Stimulated activated CD4-positive, alpha-beta T cell treated with anti-CD3 and anti-CD28 coated beads, Interleukin-4, amount 100 ng/mL, for 1 hour (primary cell): ENCODE data around the gene OR10A5.
"Not testable (repeated sequence)": the region's sequence is repeated elsewhere in the genome, so short reads cannot be mapped to it uniquely, and the experiment has no call there.

Source experiments
- DNase-seq: peaks from one replicate; pipeline ENCODE4 v3.0.0-alpha.2; 2020

Gene OR10A5, protein sequence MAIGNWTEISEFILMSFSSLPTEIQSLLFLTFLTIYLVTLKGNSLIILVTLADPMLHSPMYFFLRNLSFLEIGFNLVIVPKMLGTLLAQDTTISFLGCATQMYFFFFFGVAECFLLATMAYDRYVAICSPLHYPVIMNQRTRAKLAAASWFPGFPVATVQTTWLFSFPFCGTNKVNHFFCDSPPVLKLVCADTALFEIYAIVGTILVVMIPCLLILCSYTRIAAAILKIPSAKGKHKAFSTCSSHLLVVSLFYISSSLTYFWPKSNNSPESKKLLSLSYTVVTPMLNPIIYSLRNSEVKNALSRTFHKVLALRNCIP

DNA sequence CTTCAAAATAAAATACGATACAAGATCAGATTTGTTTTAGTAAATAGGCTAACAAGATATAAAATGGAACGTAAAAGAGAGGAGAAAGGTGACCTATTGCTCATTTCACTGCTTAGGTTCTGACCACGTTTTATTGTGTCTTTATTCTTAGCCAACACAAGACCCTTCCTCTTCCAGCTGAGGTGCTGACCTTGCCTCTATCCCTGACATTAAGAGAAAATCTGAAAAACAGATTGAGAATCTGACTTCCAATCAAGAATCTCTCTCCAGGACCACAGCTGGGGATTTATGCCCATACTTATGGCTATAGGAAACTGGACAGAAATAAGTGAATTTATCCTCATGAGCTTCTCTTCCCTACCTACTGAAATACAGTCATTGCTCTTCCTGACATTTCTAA lies at the start of gene OR10A5:
Gene OR10A5 (plus strand): TSS at position 301 of the 400 bp plus-strand sequence. CDS start 0 bp downstream, at position 301.
- no peak for DNase-seq

DNA sequence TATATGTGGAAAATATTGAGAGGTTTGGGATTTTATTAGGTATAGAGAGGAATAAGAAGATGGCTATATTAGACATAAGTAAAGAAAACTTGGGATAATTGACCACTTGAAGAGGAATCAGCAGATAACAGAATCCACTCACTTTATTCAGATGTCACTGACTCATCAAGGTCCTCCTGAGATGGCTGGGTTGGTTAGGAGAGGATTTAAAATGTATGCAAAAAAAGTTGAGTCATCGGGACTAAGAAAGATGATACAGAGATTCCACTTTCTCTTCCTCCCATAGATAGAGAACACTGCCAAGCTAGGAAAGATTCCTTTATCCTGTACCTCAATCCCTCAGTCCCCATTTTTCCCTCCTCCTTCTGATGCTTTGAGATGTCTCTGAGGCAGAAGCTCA lies 46.1 kb upstream of the OR10A5 start, which contains the start of gene OR6A2:
Gene OR6A2 (minus strand): TSS at position 288 of the 400 bp plus-strand sequence. CDS start 3,981 bp downstream, outside the sequence.
- DNase-seq = no peak

DNA sequence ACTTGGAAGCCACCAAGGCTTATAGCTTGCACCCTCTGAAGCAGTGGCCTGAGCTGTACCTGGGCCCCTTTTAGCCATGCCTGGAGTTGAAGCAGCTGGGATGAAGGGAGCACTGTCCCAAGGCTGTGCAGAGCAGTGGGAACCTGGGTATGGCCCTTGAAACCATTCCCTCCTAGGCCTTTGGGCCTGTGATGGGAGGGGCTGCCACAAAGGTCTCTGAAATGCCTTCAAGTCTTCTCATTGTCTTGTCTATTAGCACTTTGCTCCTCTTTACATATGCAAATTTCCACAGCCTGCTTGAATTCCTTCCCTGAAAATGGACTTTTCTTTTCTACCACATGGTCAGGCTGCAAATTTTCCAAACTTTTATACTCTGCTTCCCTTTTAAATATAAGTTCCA lies 44.4 kb upstream of the OR10A5 start:
- DNase-seq = not testable (repeated sequence)

DNA sequence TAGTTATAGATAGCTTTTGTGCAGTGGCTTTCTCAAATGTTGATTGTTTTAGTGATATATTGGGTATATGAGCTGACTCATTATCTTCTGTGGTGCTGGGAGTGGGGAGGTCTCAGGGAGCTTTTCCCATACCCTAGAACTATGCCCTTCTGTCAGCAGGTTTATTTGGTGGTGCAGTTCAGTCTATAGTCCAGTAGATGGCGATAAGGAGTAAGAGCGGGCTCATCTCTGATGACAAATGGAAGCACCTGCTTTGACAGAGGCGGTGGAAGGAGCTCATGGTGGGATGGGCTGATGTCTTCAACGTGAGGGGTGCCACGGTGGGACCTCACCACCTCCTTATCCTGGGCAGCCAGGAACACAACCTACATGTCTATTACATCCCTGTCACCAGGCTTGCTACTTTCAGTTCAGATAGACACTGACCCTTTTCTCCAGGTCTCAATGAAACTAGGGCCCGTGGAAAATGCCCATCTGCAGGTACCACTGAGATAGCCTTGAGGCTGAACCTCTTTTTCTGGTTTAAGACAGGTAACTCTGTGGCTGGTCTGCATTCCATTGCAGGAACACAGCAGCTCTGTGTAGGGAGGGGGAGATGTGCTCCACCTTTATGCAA lies 33.0 kb upstream of the OR10A5 start:
- DNase-seq = peak; percentile 6

DNA sequence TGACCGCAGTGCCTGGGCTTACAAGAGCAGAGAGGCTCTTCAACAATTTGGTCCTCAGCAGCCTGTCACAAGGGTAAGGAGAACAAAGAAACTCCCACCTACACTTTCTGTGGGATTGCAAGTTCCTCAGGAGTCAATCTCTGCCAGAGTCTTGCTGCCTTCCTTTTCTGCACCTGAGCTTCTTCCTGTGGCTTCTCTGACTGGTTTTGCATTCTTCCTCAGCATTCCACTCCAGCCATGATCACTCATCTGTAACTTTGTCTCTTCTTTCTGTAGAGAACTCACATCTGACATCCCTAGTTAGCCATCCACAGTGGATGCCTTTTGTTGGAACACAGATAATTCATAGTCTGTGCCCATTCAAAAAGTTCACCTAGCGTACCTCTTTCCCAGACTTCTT lies 31.8 kb upstream of the OR10A5 start:
- no peak for DNase-seq

DNA sequence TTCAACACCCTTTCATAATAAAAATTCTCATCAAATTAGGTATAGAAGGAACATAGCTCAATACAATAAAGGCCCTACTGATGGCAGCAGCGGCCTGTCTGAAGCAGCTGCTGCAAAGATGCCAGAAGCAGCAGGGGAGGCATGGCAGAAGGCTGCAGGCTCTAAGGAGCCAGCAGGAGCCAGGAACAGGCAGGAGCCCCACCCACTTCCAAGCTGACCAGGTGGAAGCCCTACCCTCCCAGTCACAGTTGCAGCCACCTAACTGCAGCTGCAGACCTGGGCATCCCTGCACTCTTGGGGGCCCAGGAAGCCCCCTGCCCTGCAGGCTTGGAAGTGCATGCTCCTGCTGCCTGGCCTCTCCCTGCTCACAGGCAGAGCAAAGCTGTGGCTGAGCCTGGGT lies 27.8 kb upstream of the OR10A5 start:
- DNase-seq = no peak

DNA sequence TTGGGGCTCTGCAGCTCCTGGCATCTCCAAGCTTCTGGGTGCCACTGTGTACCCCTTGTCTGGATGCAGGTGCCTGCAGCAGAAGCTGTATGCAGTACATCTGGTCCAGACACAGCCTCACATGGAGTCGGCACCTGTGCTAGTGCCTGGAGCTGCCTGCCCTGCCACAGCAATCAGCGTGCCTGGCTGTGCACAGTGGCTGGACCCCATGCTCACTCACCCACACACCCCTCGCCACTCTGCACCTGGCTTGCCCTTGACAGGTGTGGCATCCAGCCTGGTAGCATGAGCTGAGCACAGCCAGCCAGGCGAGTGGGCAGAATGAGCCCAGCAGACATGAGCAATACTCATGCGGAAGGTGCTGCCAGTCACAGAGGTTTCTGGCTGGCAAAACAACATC lies 26.5 kb upstream of the OR10A5 start:
- DNase-seq = no peak

DNA sequence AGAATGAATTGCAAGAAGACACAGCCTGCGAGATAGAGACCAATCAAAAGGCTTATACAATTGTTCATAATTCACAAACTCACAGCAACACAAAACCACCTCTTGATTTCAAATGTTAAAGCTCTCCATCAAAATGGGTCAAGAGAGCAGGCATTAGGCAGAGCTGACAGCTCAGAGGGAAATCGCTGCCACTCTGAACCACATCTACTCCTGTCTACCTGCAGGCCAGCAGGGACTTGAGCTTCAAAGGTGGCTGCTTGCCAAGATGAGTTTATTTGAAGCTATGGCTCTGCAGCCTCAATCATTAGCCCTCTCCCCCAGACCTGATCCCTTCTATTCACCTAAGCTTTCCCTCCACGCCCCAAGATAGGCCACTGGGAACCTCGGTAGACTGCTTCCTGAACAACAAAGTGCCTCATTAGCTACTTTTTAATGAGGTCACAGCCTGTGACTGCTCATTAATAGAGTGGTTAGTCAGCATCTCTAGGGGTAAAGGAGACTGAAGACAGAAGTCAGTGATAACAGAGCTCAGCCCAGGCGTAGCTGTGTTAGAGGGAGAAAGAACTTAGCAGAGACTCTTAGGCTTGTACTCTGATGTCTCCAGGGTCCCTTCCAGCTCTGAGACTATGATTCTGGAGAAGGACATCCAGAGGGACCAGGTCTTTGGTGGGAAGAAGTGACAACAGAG lies 21.2 kb upstream of the OR10A5 start:
- DNase-seq = no peak

DNA sequence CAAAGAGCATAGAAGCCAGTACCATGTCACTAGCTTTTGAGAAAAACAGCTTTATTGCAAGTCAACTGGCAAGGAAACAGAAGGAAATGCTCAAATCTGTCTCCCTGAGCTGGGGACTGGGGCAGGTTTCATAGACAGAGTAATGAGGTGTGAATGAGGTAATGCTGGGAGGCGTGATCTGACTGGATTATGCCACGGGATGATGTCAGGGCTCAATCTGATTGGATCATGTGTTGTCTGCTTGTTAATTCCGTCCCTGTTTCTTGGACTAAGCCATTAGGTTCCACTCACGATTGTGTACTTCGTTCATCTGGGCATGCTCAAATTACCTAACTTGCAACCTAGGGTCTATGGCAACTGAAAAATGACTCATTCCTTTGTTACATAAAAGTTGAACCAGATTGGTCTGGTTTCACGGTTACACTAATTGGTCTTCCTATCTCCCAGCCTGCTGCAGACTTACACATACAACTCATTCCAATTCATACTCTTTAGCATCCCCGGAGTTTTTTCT lies 20.2 kb upstream of the OR10A5 start:
- no peak for DNase-seq

DNA sequence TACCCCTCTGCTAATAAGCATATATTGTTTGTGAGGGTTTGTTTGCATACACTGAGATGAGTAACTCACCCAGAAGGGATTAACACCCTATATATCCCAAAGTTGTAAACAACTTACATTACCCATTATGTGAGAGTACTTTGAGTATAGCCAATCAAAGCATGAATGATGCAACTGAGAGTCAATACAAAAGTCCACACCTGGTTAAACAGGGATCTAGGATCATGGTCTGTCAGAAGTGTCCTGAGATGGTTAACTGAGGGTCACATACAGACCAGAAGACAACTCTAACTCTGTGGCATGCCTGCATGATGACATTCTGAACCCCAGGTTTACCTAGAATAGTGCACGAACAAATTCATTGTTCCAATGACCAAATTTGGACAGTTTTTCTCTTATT lies 17.4 kb upstream of the OR10A5 start:
- DNase-seq = no peak

DNA sequence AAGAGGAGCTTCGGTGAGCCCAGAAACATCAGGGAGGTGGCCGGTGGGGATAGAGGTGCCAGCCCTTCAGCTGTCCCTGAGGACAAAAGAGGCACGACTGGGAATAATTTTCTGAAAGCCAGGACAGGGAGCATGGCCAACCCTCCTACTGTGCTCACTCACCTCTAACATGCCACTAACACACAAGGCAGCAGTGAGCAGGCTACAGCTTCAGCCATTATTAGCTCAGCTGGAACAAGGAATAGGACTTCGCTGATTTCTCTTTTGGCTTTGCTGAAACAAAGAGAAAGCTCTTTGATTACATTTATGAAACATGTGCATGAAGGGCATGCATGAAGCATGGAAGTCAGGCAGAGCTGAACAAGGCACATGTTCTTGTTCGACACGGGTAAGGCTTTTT lies 12.1 kb upstream of the OR10A5 start:
- DNase-seq = no peak

DNA sequence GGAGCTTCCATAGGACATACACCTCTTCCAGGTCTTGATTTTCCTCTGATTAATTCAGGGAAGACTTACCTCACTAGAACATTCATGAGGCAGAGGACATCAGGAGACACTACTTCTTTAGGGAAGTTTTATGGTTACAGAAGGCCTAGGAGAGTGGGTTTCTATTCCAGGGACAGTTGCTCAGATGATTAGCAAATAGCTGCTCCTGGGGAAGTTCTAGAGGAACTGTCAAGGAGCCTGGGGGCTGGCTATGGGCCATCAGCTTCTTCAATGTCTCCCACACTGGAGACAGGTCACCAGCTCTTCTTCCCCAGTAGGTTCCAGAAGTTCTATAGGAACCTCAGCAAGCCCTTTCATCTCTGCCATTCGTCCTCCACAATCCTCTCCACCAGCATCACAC lies 11.5 kb upstream of the OR10A5 start:
- DNase-seq = no peak

DNA sequence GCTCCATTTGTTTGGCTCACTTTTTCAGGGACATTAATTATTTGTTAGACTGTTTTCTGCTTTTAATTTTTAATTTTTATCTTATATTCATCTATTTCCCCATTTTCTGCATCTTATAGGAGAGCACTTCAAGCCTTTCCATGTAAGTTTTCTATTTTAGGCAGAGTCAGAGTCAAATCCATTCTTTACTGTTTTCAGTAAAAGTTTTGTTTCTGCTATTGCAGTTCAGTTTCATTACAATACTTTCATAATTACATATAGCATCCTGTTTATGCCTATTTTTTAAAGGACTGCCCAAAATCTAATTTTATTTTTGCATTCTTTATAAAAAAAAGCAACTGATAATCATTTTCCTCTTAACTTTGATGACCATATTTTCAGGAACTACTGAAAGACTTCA lies 3.8 kb upstream of the OR10A5 start:
- no peak for DNase-seq

DNA sequence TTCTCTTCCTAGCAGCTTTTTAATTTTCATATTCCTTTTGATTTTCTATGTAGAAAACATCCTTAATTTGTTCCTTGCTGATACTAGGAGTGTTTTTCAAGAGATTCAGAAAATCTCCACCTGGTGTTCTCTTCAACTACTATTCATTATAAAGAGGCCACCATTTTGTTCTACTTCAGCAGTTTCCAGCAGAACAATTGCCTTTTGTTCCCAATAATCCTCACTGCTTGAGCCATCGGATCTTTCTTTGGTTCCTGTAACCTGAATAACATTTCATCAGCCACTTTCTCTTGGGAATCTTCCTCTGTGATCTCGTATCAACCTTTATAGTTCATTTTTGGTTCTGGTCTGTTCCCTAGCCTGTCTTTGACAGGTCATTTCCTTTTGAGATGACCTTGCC lies 1.8 kb upstream of the OR10A5 start:
- no peak for DNase-seq

DNA sequence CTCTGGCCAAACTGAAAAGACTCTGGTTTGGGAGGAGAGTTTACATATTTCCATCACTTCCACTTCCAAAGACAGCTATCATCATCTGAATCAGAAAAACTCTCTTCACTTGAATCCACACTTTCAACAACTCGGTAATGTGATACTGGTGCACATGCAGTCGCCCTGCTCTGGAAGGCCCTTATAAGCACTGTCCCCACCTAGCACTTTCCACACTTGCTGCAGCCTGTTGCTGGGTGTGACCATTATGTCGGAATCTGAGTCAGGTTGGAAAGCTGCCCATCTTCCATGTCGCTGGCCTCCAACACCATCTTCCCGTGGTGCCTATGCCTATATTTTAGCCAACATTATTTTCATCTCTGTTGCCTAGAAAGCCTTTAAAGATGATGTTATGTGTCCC lies 1.1 kb upstream of the OR10A5 start:
- DNase-seq = no peak

DNA sequence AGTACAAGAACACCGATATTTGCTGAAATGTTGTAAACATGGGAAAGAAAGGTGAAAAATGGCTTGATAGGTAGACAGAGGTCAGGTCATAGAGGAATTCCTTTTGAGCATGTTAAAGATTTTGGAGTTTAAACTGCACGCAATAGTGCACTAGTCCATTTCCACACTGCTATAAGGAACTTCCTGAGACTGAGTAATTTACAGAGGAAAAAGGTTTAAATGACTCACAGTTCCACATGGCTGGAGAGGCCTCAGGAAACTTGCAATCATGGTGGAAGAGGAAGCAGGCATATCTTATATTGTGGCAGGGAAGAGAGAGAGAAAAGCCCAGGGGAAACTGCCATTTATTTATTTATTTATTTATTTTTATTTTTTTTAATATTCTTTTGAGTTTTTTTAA lies 5.0 kb downstream of the OR10A5 start:
- DNase-seq = no peak

DNA sequence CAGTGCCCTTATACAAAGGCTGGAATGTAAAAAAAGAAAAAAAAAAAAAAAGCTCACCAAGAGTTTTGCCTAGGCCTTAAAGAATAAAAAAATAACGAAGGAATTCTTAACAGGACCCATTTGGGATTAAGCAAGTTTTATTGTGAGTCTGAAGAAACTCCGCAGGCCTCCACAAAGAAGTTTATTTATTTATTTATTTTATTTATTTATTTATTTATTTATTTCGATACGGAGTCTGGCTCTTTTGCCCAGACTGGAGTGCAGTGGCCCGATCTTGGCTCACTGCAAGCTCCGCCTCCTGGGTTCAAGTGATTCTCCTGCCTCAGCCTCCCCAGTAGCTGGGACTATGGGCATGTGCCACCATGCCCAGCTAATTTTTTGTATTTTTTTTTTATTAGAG lies 9.3 kb downstream of the OR10A5 start:
- DNase-seq = not testable (repeated sequence)

DNA sequence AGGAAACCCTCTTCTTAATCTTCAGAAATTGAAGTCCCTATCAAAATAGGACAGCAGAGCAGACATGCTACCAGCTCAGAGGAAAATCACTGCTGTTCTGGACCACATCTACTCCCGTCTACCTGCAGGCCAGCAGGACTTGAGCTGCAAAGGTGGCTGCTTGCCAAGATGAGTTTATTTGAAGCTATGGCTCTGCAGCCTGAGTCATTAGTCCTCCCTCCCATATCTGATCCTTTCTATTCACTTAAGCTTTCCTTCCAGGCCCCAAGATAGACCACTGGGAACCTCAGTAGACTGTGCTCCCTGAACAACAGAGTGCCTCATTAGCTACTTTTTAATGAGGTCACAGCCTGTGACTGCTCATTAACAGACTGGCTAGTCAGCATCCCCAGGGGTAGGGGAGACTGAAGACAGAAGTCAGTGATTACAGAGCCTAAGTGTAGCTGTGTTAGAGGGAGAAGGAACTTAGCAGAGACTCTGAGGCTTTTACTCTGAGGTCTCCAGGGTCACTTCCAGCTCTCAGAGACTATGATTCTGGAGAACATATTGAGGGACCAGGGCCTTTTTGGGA lies 10.6 kb downstream of the OR10A5 start:
- DNase-seq = no peak

DNA sequence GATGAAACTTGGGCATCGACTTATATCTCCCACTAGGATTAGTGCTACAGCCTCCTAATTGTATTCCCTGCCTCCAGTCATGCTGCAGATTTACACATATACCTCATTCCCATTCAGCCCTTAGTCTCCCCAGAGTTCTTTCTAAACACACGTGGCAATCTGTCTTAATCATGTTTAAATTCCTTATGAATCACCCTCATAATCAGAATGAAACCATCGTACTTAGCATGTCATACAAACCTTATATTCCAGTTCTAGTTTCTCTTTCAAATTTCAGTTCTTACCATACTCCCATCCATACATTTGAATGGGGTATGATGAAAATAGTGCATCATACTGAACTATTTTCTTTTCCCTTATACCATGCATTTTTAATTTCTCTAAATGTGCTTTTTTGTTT lies 11.4 kb downstream of the OR10A5 start:
- no peak for DNase-seq

DNA sequence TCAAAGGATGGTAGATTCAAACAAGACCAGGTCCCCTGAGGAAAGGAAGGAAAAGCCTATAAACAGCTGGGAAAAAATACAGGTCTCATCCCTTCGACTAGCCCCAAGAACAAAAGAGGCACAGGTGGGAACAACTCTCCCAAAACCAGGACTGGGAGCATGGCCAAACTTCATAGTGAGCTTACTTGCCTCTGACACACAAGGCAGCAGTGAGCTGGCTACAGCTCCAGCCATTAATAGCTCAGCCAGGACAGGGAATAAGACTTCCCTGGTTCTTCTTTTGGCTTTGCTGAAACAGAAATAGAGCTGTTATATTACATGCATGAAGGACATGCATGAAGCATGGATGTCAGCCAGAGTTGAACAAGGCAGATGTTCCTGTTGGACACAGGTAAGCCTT lies 17.5 kb downstream of the OR10A5 start, which contains the start of gene OR10A2:
Gene OR10A2 (plus strand): TSS at position 97 of the 400 bp plus-strand sequence. CDS start 6,698 bp downstream, outside the sequence.
- DNase-seq = no peak

DNA sequence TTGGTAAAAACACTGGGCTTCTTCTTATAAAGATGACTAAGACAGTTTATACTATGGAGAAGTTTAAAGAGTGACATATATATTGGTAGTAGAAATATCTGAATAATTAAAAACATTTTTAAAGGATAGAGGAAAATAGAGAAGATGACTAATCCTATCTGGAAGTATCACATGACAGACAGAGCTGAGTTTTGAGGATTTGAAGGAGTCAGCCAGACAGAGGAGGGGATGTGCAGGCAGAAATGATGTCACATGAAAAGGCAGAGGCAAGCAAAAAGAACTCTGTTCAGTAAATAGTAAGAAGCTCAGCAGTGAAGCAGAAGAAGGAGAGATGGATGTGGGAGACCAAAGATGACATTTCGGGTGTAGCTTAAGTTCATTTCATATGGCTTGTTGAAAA lies 19.0 kb downstream of the OR10A5 start:
- DNase-seq = no peak

DNA sequence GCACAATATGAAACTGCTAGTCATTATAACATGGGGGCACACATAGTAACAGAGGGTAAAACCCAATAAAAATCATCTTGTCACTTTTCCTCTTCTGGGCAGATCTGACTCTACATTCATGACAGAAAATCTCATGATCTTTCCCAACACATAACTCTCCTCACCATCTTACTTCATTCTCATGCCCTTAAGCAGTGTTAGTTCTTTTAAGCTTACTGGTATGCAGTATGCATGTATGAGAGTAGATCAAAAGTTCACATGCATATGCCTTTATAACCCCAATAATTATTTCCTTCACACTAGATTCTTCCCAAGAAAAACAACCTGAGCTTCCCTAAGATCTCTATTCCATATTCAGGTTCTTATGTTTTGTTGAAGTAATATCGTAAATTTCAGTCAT lies 25.8 kb downstream of the OR10A5 start:
- DNase-seq = no peak

DNA sequence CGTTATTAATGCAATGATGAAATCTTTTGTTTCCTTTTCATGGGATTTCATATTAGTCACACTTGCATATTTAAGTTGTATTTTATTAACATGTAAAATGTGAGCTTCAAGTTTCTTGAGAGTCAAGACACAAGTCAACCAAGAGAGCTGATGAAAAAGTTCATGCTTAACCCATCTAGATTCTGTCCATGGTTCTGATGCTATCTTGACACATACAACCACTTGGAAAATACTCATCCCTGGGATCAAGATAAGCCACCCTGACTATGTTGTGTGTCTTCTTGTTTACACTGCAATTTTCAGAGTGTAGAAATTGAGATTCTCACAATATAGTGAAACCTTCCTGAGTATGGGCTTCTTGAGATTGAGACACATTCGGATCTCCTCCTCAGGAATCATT lies 30.3 kb downstream of the OR10A5 start:
- no peak for DNase-seq
